8988T (cell line): ENCODE results near the gene KIF1A.
A peak's percentile ranks its signal among the peaks of the same experiment; 100 is the strongest.

Experiments
- DNase-seq: peaks from one replicate; pipeline ENCODE4 v3.0.0; 2011

Gene KIF1A

DNA sequence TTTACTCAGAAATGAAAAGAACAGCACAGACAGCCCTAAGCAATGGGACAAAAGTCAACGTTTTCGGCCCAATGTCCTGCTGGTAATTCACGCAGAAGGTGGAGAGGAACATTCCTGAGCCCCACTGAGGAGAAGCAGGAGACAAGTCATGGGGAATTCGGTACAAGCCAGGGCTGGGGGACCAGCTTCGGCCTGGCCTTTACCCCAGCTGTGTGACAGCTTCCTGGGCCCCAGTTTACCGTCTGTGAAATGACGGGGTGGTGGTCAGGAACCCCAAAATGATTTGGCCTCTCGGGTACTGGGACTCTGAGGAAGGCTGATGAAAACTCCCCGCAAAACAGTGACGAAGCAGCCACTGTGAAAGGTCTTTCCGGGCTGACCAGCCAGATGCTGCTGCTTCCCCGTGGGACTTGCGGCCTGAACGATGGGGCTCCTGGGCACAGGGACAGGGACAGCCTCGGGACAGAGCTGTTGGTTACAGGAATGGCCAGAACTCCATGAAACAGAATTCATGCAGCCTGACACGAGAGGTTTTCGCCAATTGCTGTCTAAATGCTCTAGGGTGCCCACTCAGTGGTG lies 21.6 kb downstream of the KIF1A start:
- peak; percentile 10 for DNase-seq

DNA sequence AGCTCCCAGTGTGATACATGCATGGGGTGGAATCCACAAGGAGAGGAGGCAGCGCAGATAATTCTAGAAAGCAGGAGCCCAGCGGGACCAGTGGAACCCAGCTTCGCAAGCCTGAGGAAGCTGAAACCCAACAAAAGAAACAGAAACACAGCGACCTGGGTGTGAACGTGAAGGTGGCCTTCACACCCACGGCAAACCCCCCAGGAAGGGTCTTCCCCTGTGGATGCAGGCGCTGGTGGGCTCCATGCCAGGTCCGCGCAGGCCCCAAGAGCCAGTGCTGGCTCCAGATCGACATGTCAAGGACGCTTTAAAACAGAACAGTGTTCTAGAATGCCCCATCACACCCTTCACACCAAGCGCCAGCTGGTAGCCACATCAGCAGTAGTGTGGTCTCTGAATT lies 22.1 kb downstream of the KIF1A start:
- peak; percentile 11 for DNase-seq

DNA sequence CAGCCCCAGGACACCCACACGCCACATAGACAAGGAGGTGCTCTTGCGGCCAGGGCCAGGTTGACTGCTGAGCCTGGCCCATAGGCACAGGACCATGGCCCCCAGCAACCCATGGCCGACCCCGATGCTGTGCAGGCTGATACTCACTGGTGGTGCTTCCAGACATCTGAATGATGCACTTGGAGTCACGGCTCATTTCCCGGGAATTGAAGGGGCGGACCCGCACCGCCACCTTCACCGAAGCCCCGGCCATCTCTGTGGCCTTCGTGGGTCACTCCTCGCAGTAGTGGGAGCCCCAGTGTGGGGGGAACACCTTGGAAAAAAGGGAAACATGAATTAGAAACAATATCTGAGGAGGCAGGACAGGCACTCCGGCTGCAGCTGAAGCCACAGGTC lies 22.5 kb downstream of the KIF1A start:
- peak; percentile 14 for DNase-seq

DNA sequence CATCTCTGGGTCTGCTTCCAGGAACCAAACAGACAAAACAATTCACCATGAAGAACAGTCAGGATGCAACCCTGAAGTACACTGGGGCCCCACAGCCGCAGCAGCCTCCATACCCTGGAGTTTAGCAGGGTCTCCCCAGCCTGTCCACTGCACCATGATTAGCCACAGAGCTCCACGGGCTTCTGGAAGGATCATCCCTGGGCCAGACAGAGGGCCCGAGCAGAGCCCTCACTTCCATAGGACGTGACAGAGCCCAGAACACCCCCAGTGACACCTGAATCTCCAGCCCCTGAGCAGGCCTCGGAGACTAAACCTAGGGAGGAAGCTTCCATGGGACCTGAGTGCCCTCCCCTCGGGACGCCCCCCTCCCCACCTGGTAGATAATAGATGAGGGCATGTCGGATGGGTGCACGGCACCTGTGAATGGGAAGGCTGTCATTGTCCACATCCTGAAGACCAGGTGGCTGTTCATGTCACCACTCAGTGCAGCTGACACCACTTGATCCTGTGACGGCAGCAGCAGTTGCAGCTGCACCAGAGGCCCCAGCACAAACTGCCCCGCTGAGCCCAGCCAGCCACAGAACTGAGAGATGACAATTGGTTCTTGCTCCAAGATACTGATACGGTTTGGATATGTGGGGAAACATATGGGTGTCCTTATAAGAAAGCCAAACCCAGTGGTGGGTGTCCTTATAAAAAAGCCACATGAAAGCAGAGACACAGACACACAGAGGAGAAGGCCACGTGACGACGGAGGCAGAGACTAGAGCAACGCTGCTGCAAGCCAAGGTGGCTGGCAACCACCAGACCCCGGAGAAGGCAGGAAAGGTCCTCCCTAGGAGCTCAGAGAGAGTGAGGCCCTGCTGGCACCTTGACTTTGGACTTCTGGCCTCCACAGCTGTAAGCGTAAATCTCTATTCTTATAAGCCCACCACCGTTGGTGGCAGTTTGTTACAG lies 23.2 kb downstream of the KIF1A start:
- DNase-seq = peak; percentile 21

DNA sequence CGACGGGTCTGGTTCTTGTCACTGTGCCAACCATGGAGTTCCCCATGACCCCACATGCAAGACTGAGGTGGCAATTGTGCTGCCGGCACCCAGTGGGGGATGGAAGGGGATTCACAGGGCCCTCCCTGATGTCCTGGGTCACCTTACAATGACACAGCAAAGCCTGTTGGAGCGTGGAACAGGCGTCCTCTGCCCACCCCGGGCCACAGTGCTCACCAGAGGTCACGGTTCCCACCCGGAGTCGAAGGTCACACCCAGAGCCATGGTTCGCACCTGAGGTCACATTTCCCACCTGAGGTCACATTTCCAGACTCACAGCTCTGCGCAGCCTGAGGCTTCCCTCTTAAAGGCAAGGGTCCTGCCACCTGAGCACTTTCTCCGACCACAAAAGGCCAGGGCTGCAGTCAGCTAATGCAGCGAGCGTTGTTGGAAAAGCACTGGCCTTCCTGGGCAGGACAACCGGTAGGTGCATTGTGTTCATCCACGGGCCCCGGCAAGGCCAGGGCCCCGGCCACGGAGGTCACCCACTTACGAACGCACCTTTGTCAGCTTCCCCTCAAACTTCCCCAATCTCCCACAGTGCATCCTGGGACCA lies 24.0 kb downstream of the KIF1A start:
- no peak for DNase-seq

- no peak for DNase-seq
Observed at GRCh38 chr2:240795454-240795853, 24.6 kb downstream of the KIF1A start.

GRCh38 chr2:240794178-240794721 lies 25.8 kb downstream of the KIF1A start:
- no peak for DNase-seq

DNA sequence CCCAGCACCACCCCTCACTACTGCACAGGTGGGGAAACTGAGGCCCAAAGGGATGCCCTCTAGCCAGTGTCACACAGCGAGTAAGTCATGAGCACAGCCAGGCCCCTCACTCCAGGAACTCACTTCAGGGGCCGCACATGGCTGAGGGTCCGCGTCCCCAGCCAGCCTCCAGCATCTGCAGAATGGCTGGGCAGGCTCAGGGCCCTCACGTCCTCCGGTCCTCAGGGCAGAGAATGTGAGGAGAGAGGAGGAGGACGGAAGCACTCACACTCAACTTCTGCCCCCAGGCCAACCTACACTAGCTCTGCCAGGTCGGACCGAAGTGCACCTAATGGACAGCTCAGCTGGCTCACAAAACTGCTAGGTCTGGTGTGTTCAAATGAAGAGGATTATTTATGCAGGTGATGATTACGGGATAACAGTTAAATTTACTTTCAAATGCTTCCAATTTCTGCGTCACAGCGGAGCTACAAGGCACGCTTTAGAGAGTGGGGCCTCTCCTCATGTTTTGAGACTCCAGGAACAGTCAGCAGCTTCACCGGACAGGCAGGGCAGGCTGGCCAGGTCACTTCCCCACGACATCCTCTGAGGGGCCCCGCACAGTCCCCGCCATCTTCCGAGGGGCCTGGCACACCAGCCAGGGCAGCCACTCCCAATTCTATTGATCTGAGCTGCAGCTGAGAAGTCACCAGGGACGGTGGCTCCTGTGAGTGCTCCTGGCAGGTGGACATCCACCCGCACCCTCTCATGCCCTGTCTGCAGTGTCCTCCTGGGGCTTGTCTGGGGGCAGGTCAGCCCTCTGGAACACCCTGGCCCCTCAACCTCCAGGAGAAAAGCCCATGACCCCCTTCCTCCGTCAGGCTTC lies 26.5 kb downstream of the KIF1A start:
- DNase-seq = peak; percentile 15

DNA sequence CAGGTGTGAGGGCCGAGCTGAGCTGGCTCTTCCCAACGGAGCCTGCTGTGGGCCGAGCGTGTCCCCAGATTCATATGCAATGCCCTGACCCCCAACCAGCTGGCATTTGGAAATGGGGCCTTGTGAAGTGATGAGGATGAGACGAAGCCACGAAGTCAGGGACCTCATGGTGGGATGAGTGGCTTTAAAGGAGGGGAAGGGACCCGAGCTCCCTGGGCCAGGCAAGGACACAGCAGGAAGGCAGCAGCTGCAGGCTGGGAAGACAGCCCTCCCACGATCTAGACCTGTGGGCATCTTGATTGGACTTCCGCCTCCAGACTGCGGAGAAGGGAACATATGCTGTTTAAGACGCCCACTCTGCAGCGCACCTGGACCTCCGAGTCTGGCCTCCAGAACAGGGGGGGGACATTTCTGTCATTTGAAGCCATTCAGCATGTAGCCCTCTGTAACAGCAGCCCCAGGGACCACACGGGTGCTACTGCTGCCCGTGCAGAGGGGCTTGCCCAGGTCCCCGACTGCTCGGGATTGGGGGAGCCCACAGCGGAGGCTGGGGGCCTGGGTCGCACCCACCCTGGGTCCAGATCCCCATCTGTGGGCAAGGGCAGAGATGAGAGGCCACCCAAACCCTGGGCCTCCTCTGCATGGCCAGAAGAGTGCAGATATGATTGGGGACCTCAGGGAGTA lies 27.2 kb downstream of the KIF1A start:
- no peak for DNase-seq

DNA sequence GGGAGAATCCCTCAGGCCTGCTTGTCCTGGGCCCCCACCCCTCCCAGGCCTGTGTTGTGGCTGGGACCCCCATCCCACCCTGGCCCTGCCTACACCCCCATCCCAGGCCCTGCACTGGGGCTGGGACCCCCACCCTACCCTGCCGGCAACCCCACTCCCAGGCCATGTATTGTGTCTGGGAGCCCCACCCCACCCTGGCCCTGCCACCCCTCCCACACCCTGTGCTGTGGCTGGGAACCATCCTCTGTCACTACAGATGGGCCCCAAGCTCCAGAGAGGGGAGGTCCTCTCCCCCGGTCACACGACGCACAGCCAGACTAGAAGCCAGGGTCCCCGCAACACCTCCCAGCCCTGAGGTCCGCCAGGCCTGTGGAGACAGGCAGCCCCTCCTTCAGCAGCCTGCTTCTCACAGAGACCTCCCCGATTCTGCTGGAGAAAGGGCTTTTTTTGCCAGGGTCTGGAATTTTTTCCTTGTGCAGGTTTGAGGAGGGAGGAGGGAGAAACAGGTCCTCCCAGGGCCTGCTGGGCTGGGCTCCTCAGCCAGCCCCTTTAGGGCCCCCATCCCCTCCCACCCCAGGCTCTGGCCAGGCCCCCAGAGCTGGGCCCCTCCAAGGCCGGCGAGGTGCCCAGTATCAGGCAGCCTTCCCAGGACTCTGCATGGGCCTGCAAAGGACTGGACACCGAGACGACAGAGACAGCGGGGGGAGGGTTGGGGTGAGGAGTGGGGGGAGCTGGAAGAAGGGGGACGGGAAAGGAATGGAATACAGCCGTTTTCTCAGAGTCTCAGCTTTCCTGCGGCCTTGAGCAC lies 28.0 kb downstream of the KIF1A start:
- no peak for DNase-seq

- no peak for DNase-seq
Observed at GRCh38 chr2:240791221-240791800, 28.7 kb downstream of the KIF1A start.

DNA sequence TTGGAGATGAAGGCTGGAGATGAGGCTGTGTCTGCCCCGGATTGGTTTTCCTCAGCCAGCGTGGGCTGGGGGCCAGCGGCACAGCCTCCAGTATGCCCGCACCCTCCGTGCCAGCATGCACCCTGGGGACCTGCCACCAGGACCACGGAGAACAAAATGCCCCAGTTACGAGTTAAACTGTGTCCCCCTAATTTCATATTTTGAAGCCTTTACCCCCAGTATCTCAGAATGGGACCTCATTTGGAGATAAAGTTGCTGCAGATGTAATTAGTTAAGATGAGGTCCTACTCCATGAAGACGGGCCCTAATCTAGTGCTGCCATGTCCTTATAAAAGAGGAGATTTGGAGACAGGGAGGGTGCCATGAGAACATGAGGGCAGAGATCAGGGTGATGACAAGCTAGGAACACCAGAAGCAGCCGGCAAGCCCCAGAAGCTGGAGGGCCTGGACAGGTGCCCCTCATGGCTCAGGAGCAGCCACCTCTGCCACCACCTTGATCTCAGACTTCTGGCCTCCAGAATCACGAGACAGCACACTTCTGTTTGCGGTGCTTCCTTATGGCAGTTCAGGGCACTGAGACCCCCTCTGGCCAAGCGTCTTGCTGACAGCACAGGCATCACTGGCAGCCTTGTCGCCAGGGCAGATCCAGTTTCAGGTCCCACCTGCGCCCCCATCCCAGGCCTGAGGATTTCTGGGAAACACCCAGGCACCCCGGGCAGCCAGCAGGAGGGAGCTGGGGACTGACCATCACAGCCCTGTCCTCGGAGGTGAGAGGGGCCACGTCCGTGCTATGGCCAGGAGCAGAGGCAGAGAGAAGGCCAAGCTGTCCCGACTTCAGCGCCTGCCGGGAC lies 29.4 kb downstream of the KIF1A start:
- DNase-seq = no peak

DNA sequence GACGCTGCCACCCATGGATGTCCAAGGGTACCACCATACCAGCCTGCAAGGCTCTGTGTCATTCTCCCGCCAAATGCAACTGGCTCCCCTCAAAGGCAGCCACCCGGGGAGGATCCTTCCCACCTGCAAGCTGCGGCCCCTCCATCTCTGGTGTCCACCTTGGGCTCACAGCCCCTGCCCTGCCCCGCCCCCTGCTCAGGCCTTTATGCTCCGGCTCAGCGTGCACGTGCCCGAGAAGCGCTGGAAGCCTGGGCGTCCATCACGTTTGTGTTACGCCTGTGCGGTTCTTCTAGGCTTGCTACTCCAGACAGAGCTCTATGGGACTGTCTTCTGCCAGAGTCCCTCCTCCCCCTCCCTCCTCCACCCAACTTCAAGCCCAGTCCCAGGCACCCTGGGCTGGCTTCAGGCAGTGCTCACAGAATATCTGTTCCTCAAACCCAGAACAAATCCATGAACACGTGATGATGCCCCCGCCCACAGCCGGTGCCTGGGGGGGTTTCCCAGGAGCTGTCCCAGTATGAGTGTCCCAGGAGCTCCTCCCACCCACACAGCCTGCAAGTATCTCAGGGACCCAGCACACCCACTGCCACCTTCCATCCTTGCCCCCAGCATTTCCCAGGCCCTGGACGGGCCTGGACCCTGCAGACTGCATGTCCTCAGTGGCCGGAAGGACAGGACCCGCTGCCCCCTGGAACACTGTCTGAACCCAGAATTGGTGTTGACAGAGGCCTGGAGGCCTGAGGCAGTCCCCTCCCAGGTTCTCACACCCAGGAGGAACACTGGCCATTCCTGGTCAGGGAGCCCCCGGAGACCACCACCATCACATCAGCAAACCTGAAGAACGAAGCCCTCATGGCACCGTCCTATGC lies 30.3 kb downstream of the KIF1A start:
- DNase-seq = peak; percentile 7

DNA sequence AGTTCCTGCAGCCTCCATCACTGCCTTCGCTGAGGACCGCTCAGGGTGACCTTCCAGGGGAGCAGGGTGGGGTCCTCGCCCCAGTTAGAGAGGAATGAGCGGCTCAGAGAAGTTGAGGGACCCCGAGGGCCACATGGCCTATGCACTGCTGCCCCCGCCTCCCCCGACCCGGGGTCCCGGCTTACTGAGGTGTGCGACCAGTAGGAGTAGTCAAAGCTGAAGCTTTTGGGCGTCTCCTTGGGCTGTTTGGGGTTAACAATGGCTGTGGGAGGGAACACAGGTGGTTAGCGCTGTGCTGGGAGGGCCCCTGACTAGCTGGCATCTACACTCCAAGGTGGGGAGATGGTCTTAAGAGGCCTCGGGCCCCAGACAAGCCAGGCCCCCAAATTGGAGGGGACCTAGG lies 31.0 kb downstream of the KIF1A start:
- DNase-seq = no peak

GRCh38 chr2:240788482-240788881 lies 31.5 kb downstream of the KIF1A start:
- no peak for DNase-seq

- peak; percentile 14 for DNase-seq
Observed at GRCh38 chr2:240787521-240788472, 32.2 kb downstream of the KIF1A start.

- DNase-seq = peak; percentile 21
Observed at GRCh38 chr2:240786871-240787311, 33.1 kb downstream of the KIF1A start.
